Measurements from ENCODE around the gene SSH2. TPM values are rescaled to one million over a fixed set of nuclear protein-coding genes. Genes with fewer than 3 reads are reported as not detected.

The SSH2 gene
- total RNA-seq, 1 experiment from 2014 or later = 14.6 TPM

- TF ChIP-seq CTCF (conservative IDR thresholded peaks at IDR 0.05) = no peak
- no peak overlapping the region for H3K27ac Mint-ChIP-seq
- no peak overlapping the region for H2BK20ac ChIP-seq (ENCODE audit: low read depth, low read length, poor library complexity, severe bottlenecking)
- H2BK5ac ChIP-seq (ENCODE audit: insufficient read length, low read length) = no peak overlapping the region
- no peaks in the 10 kb centered on the region for H3K27me3 ChIP-seq (ENCODE audit: insufficient read depth, low read length)
- no peaks in the 10 kb centered on the region for H4K20me1 ChIP-seq (ENCODE audit: control insufficient read depth, insufficient read depth, insufficient read length)
- no peak overlapping the region for H4K8ac ChIP-seq (replicated peaks; ENCODE audit: insufficient read length, low read depth, low read length)
- no peak overlapping the region for H2BK120ac ChIP-seq (ENCODE audit: low read depth, low read length, poor library complexity, severe bottlenecking)
- H2BK15ac ChIP-seq (ENCODE audit: low read depth, low read length) = no peak overlapping the region
- no peak overlapping the region for H2AFZ ChIP-seq (ENCODE audit: low read length)
- H3K4ac ChIP-seq (ENCODE audit: low read depth, low read length) = no peak overlapping the region
- no peak overlapping the region for H3K23ac ChIP-seq (ENCODE audit: insufficient read length, low read depth, low read length)
- H3K27me3 Mint-ChIP-seq (ENCODE audit: low read depth) = no peaks in the 10 kb centered on the region
- H3K4me3 Mint-ChIP-seq = no peak overlapping the region
- no peak overlapping the region for H3K27ac ChIP-seq (ENCODE audit: insufficient read length, low read depth, low read length)
- no peak overlapping the region for H4K91ac ChIP-seq (ENCODE audit: insufficient read length, low read depth, low read length)
- no peaks in the 10 kb centered on the region for H3K4me1 ChIP-seq (ENCODE audit: insufficient read depth, low read length)
- no peaks in the 10 kb centered on the region for H3K9me3 ChIP-seq (ENCODE audit: control insufficient read depth, low read depth, low read length)
- H3K79me1 ChIP-seq (ENCODE audit: insufficient read depth, low read depth, low read length, poor library complexity, severe bottlenecking) = no peaks in the 10 kb centered on the region
- no peaks in the 10 kb centered on the region for H3K79me2 ChIP-seq (ENCODE audit: insufficient read depth, low read length)
- no peak overlapping the region for H3K18ac ChIP-seq (ENCODE audit: insufficient read length, low read depth, low read length)
- no peak overlapping the region for H3K4me2 ChIP-seq (ENCODE audit: insufficient read depth, insufficient read length, low read length)
- H3K36me3 Mint-ChIP-seq (ENCODE audit: insufficient read depth in 1 of 3, low read depth in 3 of 3) = no peaks in the 10 kb centered on the region
- no peak for DNase-seq
- no peaks in the 10 kb centered on the region for H3K23me2 ChIP-seq (ENCODE audit: insufficient read length, low read depth, low read length, poor library complexity, severe bottlenecking)
- H3K4me1 Mint-ChIP-seq = no peaks in the 10 kb centered on the region
- H3K56ac ChIP-seq (ENCODE audit: insufficient read length, low read depth, low read length) = no peak overlapping the region
- no peak overlapping the region for H4K5ac ChIP-seq (ENCODE audit: insufficient read length, low read depth, low read length)
- H3T11ph ChIP-seq (ENCODE audit: low read length) = no peak overlapping the region
- H2AK5ac ChIP-seq (ENCODE audit: insufficient read length, low read length) = no peak overlapping the region
- no peaks in the 10 kb centered on the region for H3K9me3 Mint-ChIP-seq
- H3K9ac ChIP-seq (ENCODE audit: extremely low read depth, insufficient read length, low read length) = no peak overlapping the region
- no peak overlapping the region for H2BK12ac ChIP-seq (ENCODE audit: insufficient read length, low read depth, low read length)
- no peak overlapping the region for H3K14ac ChIP-seq (ENCODE audit: insufficient read depth, low read length)
These were observed 37.8 kb downstream of the SSH2 start for GRCh38 chr17:29892201-29892600.

Data from H9 (cell line).